HG03135 (cell line): ENCODE results near the gene QRFPR.
"Not testable (repeated sequence)": the region's sequence is repeated elsewhere in the genome, so short reads cannot be mapped to it uniquely, and the experiment has no call there.

Experiments used
- ATAC-seq: cut with Tn5 transposase; IDR thresholded peaks from one replicate; pipeline ENCODE4 v1.9.1; 2021; ENCODE audit warnings: mild to moderate bottlenecking, moderate library complexity; ENCODE audit not compliant: unreplicated experiment

Gene QRFPR

GRCh38 chr4:121380776-121381462 lies at the start of gene QRFPR:
Gene QRFPR (minus strand): TSS chr4:121381018. CDS start chr4:121380647, 371 bp downstream.
- ATAC-seq = no peak

GRCh38 chr4:121428721-121429120 lies 47.9 kb upstream of the QRFPR start:
- ATAC-seq = no peak

GRCh38 chr4:121421594-121421993 lies 40.8 kb upstream of the QRFPR start:
- ATAC-seq = no peak

GRCh38 chr4:121411151-121411744 lies 30.4 kb upstream of the QRFPR start:
- no peak for ATAC-seq

GRCh38 chr4:121408567-121408966 lies 27.7 kb upstream of the QRFPR start:
- ATAC-seq = not testable (repeated sequence)

GRCh38 chr4:121400632-121401031 lies 19.8 kb upstream of the QRFPR start:
- ATAC-seq = no peak

GRCh38 chr4:121397941-121398601 lies 17.3 kb upstream of the QRFPR start:
- no peak for ATAC-seq

GRCh38 chr4:121397434-121397833 lies 16.6 kb upstream of the QRFPR start:
- ATAC-seq = no peak

- no peak for ATAC-seq
Observed at GRCh38 chr4:121392426-121393086, 11.7 kb upstream of the QRFPR start.

GRCh38 chr4:121390335-121390734 lies 9.5 kb upstream of the QRFPR start:
- ATAC-seq = no peak

GRCh38 chr4:121379276-121379675 lies 1.5 kb downstream of the QRFPR start:
- ATAC-seq = no peak

- no peak for ATAC-seq
Observed at GRCh38 chr4:121377076-121377475, 3.7 kb downstream of the QRFPR start.

- ATAC-seq = no peak
Observed at GRCh38 chr4:121376556-121376955, 4.3 kb downstream of the QRFPR start.

GRCh38 chr4:121376097-121376496 lies 4.7 kb downstream of the QRFPR start:
- ATAC-seq = no peak

GRCh38 chr4:121375262-121375661 lies 5.6 kb downstream of the QRFPR start:
- no peak for ATAC-seq

- no peak for ATAC-seq
Observed at GRCh38 chr4:121373841-121374240, 7.0 kb downstream of the QRFPR start.

- no peak for ATAC-seq
Observed at GRCh38 chr4:121370729-121371325, 10.0 kb downstream of the QRFPR start.

- no peak for ATAC-seq
Observed at GRCh38 chr4:121360495-121360894, 20.3 kb downstream of the QRFPR start.

- no peak for ATAC-seq
Observed at GRCh38 chr4:121358473-121358872, 22.3 kb downstream of the QRFPR start.

- no peak for ATAC-seq
Observed at GRCh38 chr4:121353213-121353612, 27.6 kb downstream of the QRFPR start.

GRCh38 chr4:121344098-121344497 lies 36.7 kb downstream of the QRFPR start:
- no peak for ATAC-seq
